K562 (cell line): ENCODE measurements around the gene CAPRIN1. TPM values are rescaled to one million over a fixed set of nuclear protein-coding genes. Genes with fewer than 3 reads are reported as not detected.

ENCODE experiments used
- ATF6 ChIP-seq: sonication (generic); formaldehyde crosslinking; IDR thresholded peaks from 2 replicates; pipeline ENCODE4 v1.4.0; 2020; ENCODE audit warnings: mild to moderate bottlenecking, missing genetic modification reagents
- BRF2 ChIP-seq: IDR thresholded peaks from 3 replicates; pipeline ENCODE4 v1.6.1; 2011; ENCODE audit warnings: borderline replicate concordance, mild to moderate bottlenecking; ENCODE audit not compliant: insufficient read length, insufficient read depth
- DMBX1 ChIP-seq: fragments of 250-450 bp; sonication (Bioruptor Pico); IDR thresholded peaks from 2 replicates; pipeline ENCODE4 v1.8.0; 2022; ENCODE audit warnings: inconsistent platforms, mild to moderate bottlenecking, moderate library complexity, borderline replicate concordance
- E2F5 ChIP-seq: sonication (generic); formaldehyde crosslinking; IDR thresholded peaks from 2 replicates; pipeline ENCODE4 v1.8.0; 2022; ENCODE audit warnings: mild to moderate bottlenecking, missing genetic modification reagents
- FOXJ2 ChIP-seq: fragments of 200-800 bp; sonication (Bioruptor generic); IDR thresholded peaks from 2 replicates; pipeline ENCODE4 v1.6.1; 2016; ENCODE audit warnings: missing genetic modification characterization, missing compliant biosample characterization
- ID3 ChIP-seq, 2 experiments: fragments of 250-450 bp in 1 of 2; fragments of 450-650 bp in 1 of 2; sonication (Bioruptor Pico) in 1 of 2; IDR thresholded peaks; 2 replicates each; pipeline versions ENCODE4 v1.6.1 to v1.8.0; 2016 to 2021; ENCODE audit warnings: mild to moderate bottlenecking in 2 of 2, moderate library complexity in 2 of 2, missing compliant biosample characterization in 1 of 2, missing genetic modification characterization in 1 of 2
- KDM1A ChIP-seq, 2 experiments: fragments of 450-650 bp; IDR thresholded peaks; 2 replicates each; pipeline ENCODE4 v1.6.1; 2016; ENCODE audit warnings: mild to moderate bottlenecking in 2 of 2
- MEF2D ChIP-seq: conservative IDR thresholded peaks from 2 replicates; pipeline ENCODE4 v1.6.1; 2016; ENCODE audit warnings: low read depth, missing genetic modification characterization, missing compliant biosample characterization
- PTRF ChIP-seq: fragments of 450-650 bp; IDR thresholded peaks from 2 replicates; pipeline ENCODE4 v1.6.1; 2016; ENCODE audit warnings: mild to moderate bottlenecking, missing genetic modification characterization, missing compliant biosample characterization
- SAP30 ChIP-seq: fragments of 200-600 bp; sonication (generic); IDR thresholded peaks from 2 replicates; pipeline ENCODE4 v1.6.1; 2012; ENCODE audit warnings: borderline replicate concordance, low read depth, mild to moderate bottlenecking, moderate library complexity, low read length, control low read depth, inconsistent platforms; ENCODE audit not compliant: insufficient read depth, poor library complexity, severe bottlenecking
- SIN3B ChIP-seq: fragments of 450-650 bp; IDR thresholded peaks from 2 replicates; pipeline ENCODE4 v1.6.1; 2017; ENCODE audit warnings: low read depth, mild to moderate bottlenecking, moderate library complexity
- SMARCC2 ChIP-seq: fragments of 450-650 bp; IDR thresholded peaks from 2 replicates; pipeline ENCODE4 v1.6.1; 2017; ENCODE audit warnings: antibody characterized with exemption, moderate library complexity, mild to moderate bottlenecking, low read depth
- STAT6 ChIP-seq: sonication (generic); formaldehyde crosslinking; IDR thresholded peaks from 2 replicates; pipeline ENCODE4 v1.8.1; 2023; ENCODE audit warnings: mild to moderate bottlenecking, missing genetic modification reagents
- SUPT5H ChIP-seq: fragments of 450-650 bp; IDR thresholded peaks from 2 replicates; pipeline ENCODE4 v1.6.1; 2016
- ZBTB43 ChIP-seq: sonication (generic); formaldehyde crosslinking; IDR thresholded peaks from 2 replicates; pipeline ENCODE4 v1.8.0; 2023; ENCODE audit warnings: mild to moderate bottlenecking, missing genetic modification reagents
- ZNF311 ChIP-seq: fragments of 250-450 bp; sonication (Bioruptor Pico); IDR thresholded peaks from 2 replicates; pipeline ENCODE4 v1.4.0; 2020; ENCODE audit warnings: mild to moderate bottlenecking, moderate library complexity
- polyA plus RNA-seq, 8 experiments: library from polyadenylated mRNA; depleted of rRNA in 4 of 8; stranded (reverse) in 5 of 8; unstranded in 3 of 8; fragments of >200 nt; fragmentation: Nextera tagmentation in 2 of 8; fragmentation: Illumina TruSeq in 1 of 8; extraction: Ambion mirVana in 2 of 8; extraction: Trizol in 1 of 8; gene quantifications; 2 replicates each; pipeline versions ENCODE4 v1.2.1 to v1.2.3, GENCODE V29; 2011 to 2014; ENCODE audit warnings: inconsistent platforms in 1 of 8, missing spikeins in 1 of 8
- total RNA-seq, 7 experiments: library from RNA; depleted of rRNA in 6 of 7; stranded (reverse); fragments of >200 nt in 6 of 7; fragmentation: Illumina TruSeq in 2 of 7; extraction: Trizol in 2 of 7; gene quantifications; 2 replicates each; pipeline versions ENCODE4 v1.2.1 to v1.2.3, GENCODE V29; 2011 to 2021; ENCODE audit warnings: low replicate concordance in 1 of 7

CAPRIN1 gene
- total and polyA plus RNA-seq, 9 of the 15 experiments (the other 6 are each of a cell fraction or from before 2014, with no cell fraction given): 49.6 to 271 (median 244) TPM

- TF ChIP-seq SAP30: no peak
- peak; percentile 68; the same call in 1 of the 2 replicates for TF ChIP-seq MEF2D (tag)
- TF ChIP-seq E2F5 (CRISPR knock-in tag): no peak
- TF ChIP-seq KDM1A (IDR thresholded peaks at IDR 0.05): no peak
- peak; percentile 64; the same call in 1 of the 2 replicates for TF ChIP-seq SMARCC2
- TF ChIP-seq ID3 (CRISPR knock-in tag; IDR thresholded peaks at IDR 0.05): no peak
- TF ChIP-seq ID3 (tag; IDR thresholded peaks at IDR 0.05): 0 out of 2 replicates have a peak, but pooled peaks have one; percentile 11
- TF ChIP-seq ZNF311: 0 out of 2 replicates have a peak, but pooled peaks have one; percentile 25
- TF ChIP-seq PTRF (tag): no peak
- TF ChIP-seq ATF6 (CRISPR knock-in tag): no peak
- TF ChIP-seq BRF2: no peak
- TF ChIP-seq STAT6 (CRISPR knock-in tag): no peak
- no peak for TF ChIP-seq ZBTB43 (CRISPR knock-in tag)
- TF ChIP-seq DMBX1 (CRISPR knock-in tag): 0 out of 2 replicates have a peak, but pooled peaks have one; percentile 35
- peak; percentile 63; the same call in 1 of the 2 replicates for TF ChIP-seq SUPT5H
- no peak for TF ChIP-seq SIN3B
- no peak for TF ChIP-seq FOXJ2 (tag)
Observed at GRCh38 chr11:34044664-34045485, 6.7 kb upstream of the CAPRIN1 start (continued).
